Astrocyte (in vitro differentiated cells and primary cell): ENCODE measurements around the gene DUSP14. TPM values are rescaled to one million over a fixed set of nuclear protein-coding genes. Genes with fewer than 3 reads are reported as not detected.

Source experiments
- DNase-seq: peaks from one replicate; pipeline ENCODE4 v3.0.0-alpha.2; 2010; ENCODE audit warnings: low read depth
- FAIRE-seq: peaks from 2 replicates; lab custom pipeline; 2011; peaks lifted over from hg19 to GRCh38; lab: Jason Lieb, UNC
- H2AFZ ChIP-seq: 2 replicates; pipeline ENCODE4 v1.6.0; 2012; ENCODE audit warnings: low read depth, low read length, inconsistent platforms
- H3K27ac ChIP-seq: 2 replicates; pipeline ENCODE4 v1.5.1; 2011; ENCODE audit warnings: low read depth, low read length, inconsistent platforms
- H3K27me3 ChIP-seq: 2 replicates; pipeline ENCODE4 v1.6.0; 2011; ENCODE audit warnings: low read length, inconsistent platforms; ENCODE audit not compliant: insufficient read depth
- H3K36me3 ChIP-seq: 2 replicates; pipeline ENCODE4 v1.5.1; 2011; ENCODE audit warnings: low read length, inconsistent platforms; ENCODE audit not compliant: insufficient read depth
- H3K4me1 ChIP-seq: 2 replicates; pipeline ENCODE4 v1.5.1; 2011; ENCODE audit warnings: low read length, inconsistent platforms; ENCODE audit not compliant: insufficient read depth
- H3K4me2 ChIP-seq: 2 replicates; pipeline ENCODE4 v1.6.0; 2012; ENCODE audit warnings: low read length, inconsistent platforms
- H3K4me3 ChIP-seq: 2 replicates; pipeline ENCODE4 v1.5.1; 2011; ENCODE audit warnings: low read depth, mild to moderate bottlenecking, low read length, inconsistent platforms; ENCODE audit not compliant: insufficient read depth
- H3K79me2 ChIP-seq: 2 replicates; pipeline ENCODE4 v1.6.0; 2012; ENCODE audit warnings: mild to moderate bottlenecking, low read length, inconsistent platforms; ENCODE audit not compliant: insufficient read depth
- H3K9ac ChIP-seq: 2 replicates; pipeline ENCODE4 v1.6.0; 2012; ENCODE audit warnings: mild to moderate bottlenecking, low read length, inconsistent platforms
- H3K9me3 ChIP-seq: 2 replicates; pipeline ENCODE4 v1.5.1; 2012; ENCODE audit warnings: low read depth, mild to moderate bottlenecking, low read length, inconsistent platforms; ENCODE audit not compliant: insufficient read depth
- H4K20me1 ChIP-seq: 2 replicates; pipeline ENCODE4 v1.6.0; 2012; ENCODE audit warnings: low read length, inconsistent platforms; ENCODE audit not compliant: insufficient read depth
- H3K27ac Mint-ChIP-seq: one replicate; pipeline ENCODE4 v1.8.0; 2021; ENCODE audit warnings: mild to moderate bottlenecking, mixed read lengths; ENCODE audit not compliant: unreplicated experiment
- H3K27me3 Mint-ChIP-seq: one replicate; pipeline ENCODE4 v1.8.0; 2021; ENCODE audit warnings: low read depth, mixed read lengths; ENCODE audit not compliant: unreplicated experiment
- H3K36me3 Mint-ChIP-seq: one replicate; pipeline ENCODE4 v1.8.0; 2021; ENCODE audit warnings: low read depth, mixed read lengths; ENCODE audit not compliant: unreplicated experiment
- H3K4me1 Mint-ChIP-seq: one replicate; pipeline ENCODE4 v1.8.0; 2021; ENCODE audit warnings: low read depth, mixed read lengths; ENCODE audit not compliant: unreplicated experiment
- H3K4me3 Mint-ChIP-seq: one replicate; pipeline ENCODE4 v1.8.0; 2021; ENCODE audit warnings: mild to moderate bottlenecking, moderate library complexity, mixed read lengths; ENCODE audit not compliant: unreplicated experiment
- H3K9me3 Mint-ChIP-seq: one replicate; pipeline ENCODE4 v1.8.0; 2021; ENCODE audit warnings: mild to moderate bottlenecking, mixed read lengths; ENCODE audit not compliant: unreplicated experiment
- EZH2 ChIP-seq: IDR thresholded peaks from 2 replicates; pipeline ENCODE4 v1.6.1; 2012; ENCODE audit warnings: mild to moderate bottlenecking, low read length, inconsistent platforms; ENCODE audit not compliant: insufficient read depth
- total RNA-seq: library from RNA; stranded (reverse); gene quantifications from 2 replicates; pipeline ENCODE4 v1.2.1, GENCODE V29; 2021
- TF ChIP-seq, protein P1 (sequence below): IDR thresholded peaks from 2 replicates; pipeline ENCODE4 v1.5.1; 2011; ENCODE audit warnings: low read depth, mild to moderate bottlenecking, inconsistent platforms, low read length, moderate library complexity; ENCODE audit not compliant: insufficient read depth

DUSP14 gene
- total RNA-seq, 1 donor from 2014 or later = 69.1 TPM

DNA sequence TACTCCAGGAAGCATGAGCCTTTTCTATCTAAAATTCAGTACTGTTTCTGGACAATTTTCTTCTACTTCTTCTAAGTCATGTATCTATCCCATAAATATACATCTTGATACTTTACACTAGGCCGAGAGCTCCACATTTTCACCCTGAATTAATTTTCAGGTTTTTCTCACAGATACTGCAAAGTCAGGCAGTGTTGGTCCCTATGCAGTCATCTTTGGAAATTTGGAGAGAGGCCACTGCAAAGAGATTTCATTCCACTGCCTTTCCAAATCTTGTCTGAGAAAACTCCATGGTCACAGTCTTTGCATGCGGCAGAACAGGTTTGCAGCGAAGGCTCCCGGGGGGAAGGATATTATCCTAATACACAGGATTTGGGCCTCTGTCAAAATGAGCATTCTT lies 28.2 kb downstream of the DUSP14 start:
- no peak overlapping the region for H3K4me2 ChIP-seq
- Mint-ChIP-seq H3K27me3 (no peaks in the 10 kb centered on the region), H3K27ac (no peak overlapping the region), H3K4me3 (no peak overlapping the region), H3K36me3 (peaks cover 17% of the 10 kb centered on the region), H3K9me3 (no peaks in the 10 kb centered on the region), H3K4me1 (peaks cover 17% of the 10 kb centered on the region)
- H4K20me1 ChIP-seq = peaks cover 29% of the 10 kb centered on the region
- H3K79me2 ChIP-seq = peaks cover 16% of the 10 kb centered on the region
- H3K27ac ChIP-seq = no peak overlapping the region
- FAIRE-seq = no peak
- no peak overlapping the region for H3K9ac ChIP-seq
- H3K4me3 ChIP-seq = no peak overlapping the region
- DNase-seq = no peak
- peaks cover 26% of the 10 kb centered on the region for H3K4me1 ChIP-seq
- H3K9me3 ChIP-seq = no peaks in the 10 kb centered on the region
- no peak for TF ChIP-seq EZH2
- TF ChIP-seq, protein P1, sequence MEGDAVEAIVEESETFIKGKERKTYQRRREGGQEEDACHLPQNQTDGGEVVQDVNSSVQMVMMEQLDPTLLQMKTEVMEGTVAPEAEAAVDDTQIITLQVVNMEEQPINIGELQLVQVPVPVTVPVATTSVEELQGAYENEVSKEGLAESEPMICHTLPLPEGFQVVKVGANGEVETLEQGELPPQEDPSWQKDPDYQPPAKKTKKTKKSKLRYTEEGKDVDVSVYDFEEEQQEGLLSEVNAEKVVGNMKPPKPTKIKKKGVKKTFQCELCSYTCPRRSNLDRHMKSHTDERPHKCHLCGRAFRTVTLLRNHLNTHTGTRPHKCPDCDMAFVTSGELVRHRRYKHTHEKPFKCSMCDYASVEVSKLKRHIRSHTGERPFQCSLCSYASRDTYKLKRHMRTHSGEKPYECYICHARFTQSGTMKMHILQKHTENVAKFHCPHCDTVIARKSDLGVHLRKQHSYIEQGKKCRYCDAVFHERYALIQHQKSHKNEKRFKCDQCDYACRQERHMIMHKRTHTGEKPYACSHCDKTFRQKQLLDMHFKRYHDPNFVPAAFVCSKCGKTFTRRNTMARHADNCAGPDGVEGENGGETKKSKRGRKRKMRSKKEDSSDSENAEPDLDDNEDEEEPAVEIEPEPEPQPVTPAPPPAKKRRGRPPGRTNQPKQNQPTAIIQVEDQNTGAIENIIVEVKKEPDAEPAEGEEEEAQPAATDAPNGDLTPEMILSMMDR = no peak
- H3K27me3 ChIP-seq = no peaks in the 10 kb centered on the region
- H3K36me3 ChIP-seq = peaks cover 26% of the 10 kb centered on the region
- no peak overlapping the region for H2AFZ ChIP-seq

DNA sequence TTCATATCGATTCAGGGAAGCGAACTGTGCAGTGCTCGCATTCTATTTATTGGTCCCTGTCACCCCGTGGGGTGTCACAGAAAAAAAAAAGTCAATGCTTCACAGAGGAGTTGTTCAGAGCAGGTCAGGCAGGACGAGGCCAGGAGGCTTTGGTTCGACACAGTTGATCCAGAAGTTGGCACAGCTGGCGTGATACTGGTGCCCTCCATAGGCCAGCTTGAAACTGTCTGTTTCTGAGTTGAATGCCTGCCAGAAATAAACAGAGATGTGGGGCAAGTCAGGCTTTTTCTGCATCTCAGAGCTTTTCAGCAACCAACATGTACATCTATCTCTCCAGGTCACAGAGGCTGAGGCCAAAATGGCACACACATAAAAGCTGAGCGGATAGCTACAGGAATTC lies 29.1 kb downstream of the DUSP14 start:
- DNase-seq (no peak), FAIRE-seq (no peak)
- TF ChIP-seq EZH2 = no peak
- TF ChIP-seq, protein P1 = no peak
- Histone ChIP-seq H3K27me3 (no peaks in the 10 kb centered on the region), H4K20me1 (peaks cover 26% of the 10 kb centered on the region), H2AFZ (no peak overlapping the region), H3K4me2 (peak overlapping the region; percentile 18), H3K4me3 (no peak overlapping the region), H3K27ac (peak overlapping the region; percentile 6), H3K36me3 (peaks cover 21% of the 10 kb centered on the region), H3K4me1 (peaks cover 25% of the 10 kb centered on the region), H3K79me2 (peaks cover 6% of the 10 kb centered on the region), H3K9ac (no peak overlapping the region), H3K9me3 (no peaks in the 10 kb centered on the region)
- Mint-ChIP-seq H3K27me3 (no peaks in the 10 kb centered on the region), H3K36me3 (peaks cover 23% of the 10 kb centered on the region), H3K9me3 (no peaks in the 10 kb centered on the region), H3K27ac (no peak overlapping the region), H3K4me1 (peaks cover 17% of the 10 kb centered on the region), H3K4me3 (no peak overlapping the region)

DNA sequence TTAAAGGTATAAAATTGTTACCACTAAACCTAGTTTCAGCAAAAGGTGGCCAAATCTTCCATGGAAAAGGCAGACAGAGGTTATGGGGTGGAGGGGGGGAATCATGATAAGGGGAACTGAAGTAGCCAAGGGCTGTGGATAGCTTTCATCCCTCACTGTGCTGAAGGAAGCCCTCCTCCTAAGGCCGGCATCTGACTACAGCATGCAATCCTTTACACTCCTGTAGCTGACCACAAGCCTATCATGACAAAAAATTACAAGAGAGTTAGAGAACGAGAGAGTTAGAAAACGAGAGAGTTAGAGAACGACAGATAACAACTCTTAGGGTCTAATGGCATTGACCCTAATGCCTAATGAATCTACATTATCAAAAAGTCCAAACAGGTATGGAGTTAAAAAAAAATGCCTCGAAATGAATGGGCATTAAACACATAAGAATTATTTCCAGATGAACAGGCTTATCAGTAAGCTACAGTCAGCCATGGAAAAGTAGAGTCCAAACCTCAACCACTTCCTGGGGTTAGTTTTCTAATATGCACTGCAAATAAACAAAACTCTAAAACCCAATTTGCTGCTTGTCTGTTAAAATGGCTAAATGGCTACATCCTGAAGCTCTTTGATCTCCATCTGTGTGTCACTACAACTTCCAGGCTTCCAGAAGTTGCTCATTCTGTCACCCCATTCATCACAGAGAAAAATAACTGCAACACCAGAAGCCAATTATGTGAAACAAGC lies 29.7 kb downstream of the DUSP14 start:
- Mint-ChIP-seq H3K4me1 (peaks cover 17% of the 10 kb centered on the region), H3K9me3 (no peaks in the 10 kb centered on the region), H3K27ac (no peak overlapping the region), H3K36me3 (peaks cover 23% of the 10 kb centered on the region), H3K27me3 (no peaks in the 10 kb centered on the region), H3K4me3 (no peak overlapping the region)
- Histone ChIP-seq H3K4me2 (peak overlapping the region; percentile 18), H3K27me3 (no peaks in the 10 kb centered on the region), H3K9ac (no peak overlapping the region), H3K36me3 (peaks cover 23% of the 10 kb centered on the region), H3K9me3 (no peaks in the 10 kb centered on the region), H3K4me3 (no peak overlapping the region), H3K79me2 (peaks cover 2% of the 10 kb centered on the region), H3K4me1 (peaks cover 23% of the 10 kb centered on the region), H3K27ac (peak overlapping the region; percentile 6), H4K20me1 (peaks cover 26% of the 10 kb centered on the region), H2AFZ (no peak overlapping the region)
- no peak for FAIRE-seq
- peak; percentile 78 for DNase-seq
- no peak for TF ChIP-seq EZH2
- TF ChIP-seq, protein P1 = no peak
